ENCODE measurements around the gene PNMA8C. TPM values are rescaled to one million over a fixed set of nuclear protein-coding genes. Genes with fewer than 3 reads are reported as not detected.

The PNMA8C gene
- total RNA-seq, 1 donor from 2014 or later, result not detected

- no peak for TF ChIP-seq CTCF (conservative IDR thresholded peaks at IDR 0.05; ENCODE audit: low read depth, low read length)
- no peak for DNase-seq (ENCODE audit: low read depth)
- H3K4me3 ChIP-seq (ENCODE audit: low read depth, low read length), result no peak overlapping the region
Measured at GRCh38 chr19:46393456-46394401, 35.0 kb downstream of the PNMA8C start.

- DNase-seq (ENCODE audit: low read depth), result no peak
- TF ChIP-seq CTCF (conservative IDR thresholded peaks at IDR 0.05; ENCODE audit: low read depth, low read length), result no peak
- H3K4me3 ChIP-seq (ENCODE audit: low read depth, low read length), result no peak overlapping the region
Measured at GRCh38 chr19:46392837-46393236, 35.9 kb downstream of the PNMA8C start.

GRCh38 chr19:46392252-46392801 lies 36.4 kb downstream of the PNMA8C start:
- DNase-seq (ENCODE audit: low read depth), result no peak
- H3K4me3 ChIP-seq (ENCODE audit: low read depth, low read length), result no peak overlapping the region
- TF ChIP-seq CTCF (conservative IDR thresholded peaks at IDR 0.05; ENCODE audit: low read depth, low read length), result no peak

GRCh38 chr19:46391296-46392251 lies 37.2 kb downstream of the PNMA8C start:
- no peak for DNase-seq (ENCODE audit: low read depth)
- H3K4me3 ChIP-seq (ENCODE audit: low read depth, low read length), result no peak overlapping the region
- no peak for TF ChIP-seq CTCF (conservative IDR thresholded peaks at IDR 0.05; ENCODE audit: low read depth, low read length)

GRCh38 chr19:46390866-46391265 lies 37.9 kb downstream of the PNMA8C start:
- DNase-seq (ENCODE audit: low read depth), result no peak
- H3K4me3 ChIP-seq (ENCODE audit: low read depth, low read length), result no peak overlapping the region
- no peak for TF ChIP-seq CTCF (conservative IDR thresholded peaks at IDR 0.05; ENCODE audit: low read depth, low read length)

- DNase-seq (ENCODE audit: low read depth), result no peak
- no peak for TF ChIP-seq CTCF (conservative IDR thresholded peaks at IDR 0.05; ENCODE audit: low read depth, low read length)
- H3K4me3 ChIP-seq (ENCODE audit: low read depth, low read length), result no peak overlapping the region
Measured at GRCh38 chr19:46390121-46390858, 38.4 kb downstream of the PNMA8C start.

All from epithelial cell of proximal tubule (primary cell).